ENCODE measurements around the gene ERC1.

Gene ERC1

DNA sequence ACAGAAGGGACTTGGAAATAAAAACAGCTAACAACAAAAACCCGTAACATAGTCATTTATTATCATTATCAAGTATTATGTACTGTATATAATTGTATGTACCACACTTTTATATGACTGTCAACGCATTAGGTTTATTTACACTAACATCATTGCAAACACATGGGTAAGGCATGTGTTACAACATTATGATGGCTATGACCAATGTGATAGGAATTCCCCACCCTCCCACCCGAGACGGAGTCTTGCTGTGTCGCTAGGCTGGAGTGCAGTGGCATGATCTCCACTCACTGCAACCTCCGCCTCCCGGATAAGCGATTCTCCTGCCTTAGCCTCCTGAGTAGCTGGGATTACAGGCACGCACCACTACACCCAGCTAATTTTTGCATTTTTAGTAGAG, 82.6 kb downstream of the ERC1 start:
- TF ChIP-seq, protein P1, sequence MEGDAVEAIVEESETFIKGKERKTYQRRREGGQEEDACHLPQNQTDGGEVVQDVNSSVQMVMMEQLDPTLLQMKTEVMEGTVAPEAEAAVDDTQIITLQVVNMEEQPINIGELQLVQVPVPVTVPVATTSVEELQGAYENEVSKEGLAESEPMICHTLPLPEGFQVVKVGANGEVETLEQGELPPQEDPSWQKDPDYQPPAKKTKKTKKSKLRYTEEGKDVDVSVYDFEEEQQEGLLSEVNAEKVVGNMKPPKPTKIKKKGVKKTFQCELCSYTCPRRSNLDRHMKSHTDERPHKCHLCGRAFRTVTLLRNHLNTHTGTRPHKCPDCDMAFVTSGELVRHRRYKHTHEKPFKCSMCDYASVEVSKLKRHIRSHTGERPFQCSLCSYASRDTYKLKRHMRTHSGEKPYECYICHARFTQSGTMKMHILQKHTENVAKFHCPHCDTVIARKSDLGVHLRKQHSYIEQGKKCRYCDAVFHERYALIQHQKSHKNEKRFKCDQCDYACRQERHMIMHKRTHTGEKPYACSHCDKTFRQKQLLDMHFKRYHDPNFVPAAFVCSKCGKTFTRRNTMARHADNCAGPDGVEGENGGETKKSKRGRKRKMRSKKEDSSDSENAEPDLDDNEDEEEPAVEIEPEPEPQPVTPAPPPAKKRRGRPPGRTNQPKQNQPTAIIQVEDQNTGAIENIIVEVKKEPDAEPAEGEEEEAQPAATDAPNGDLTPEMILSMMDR (conservative IDR thresholded peaks at IDR 0.05; ENCODE audit: low read depth), result no peak
- CTCF ChIA-PET, result no interaction called here
- DNase-seq (ENCODE audit: low spot score), result no peak
- H3K27ac ChIP-seq, result no peak overlapping the region
- POLR2A ChIA-PET (ENCODE audit: low non-redundant PET), result no interaction called here

DNA sequence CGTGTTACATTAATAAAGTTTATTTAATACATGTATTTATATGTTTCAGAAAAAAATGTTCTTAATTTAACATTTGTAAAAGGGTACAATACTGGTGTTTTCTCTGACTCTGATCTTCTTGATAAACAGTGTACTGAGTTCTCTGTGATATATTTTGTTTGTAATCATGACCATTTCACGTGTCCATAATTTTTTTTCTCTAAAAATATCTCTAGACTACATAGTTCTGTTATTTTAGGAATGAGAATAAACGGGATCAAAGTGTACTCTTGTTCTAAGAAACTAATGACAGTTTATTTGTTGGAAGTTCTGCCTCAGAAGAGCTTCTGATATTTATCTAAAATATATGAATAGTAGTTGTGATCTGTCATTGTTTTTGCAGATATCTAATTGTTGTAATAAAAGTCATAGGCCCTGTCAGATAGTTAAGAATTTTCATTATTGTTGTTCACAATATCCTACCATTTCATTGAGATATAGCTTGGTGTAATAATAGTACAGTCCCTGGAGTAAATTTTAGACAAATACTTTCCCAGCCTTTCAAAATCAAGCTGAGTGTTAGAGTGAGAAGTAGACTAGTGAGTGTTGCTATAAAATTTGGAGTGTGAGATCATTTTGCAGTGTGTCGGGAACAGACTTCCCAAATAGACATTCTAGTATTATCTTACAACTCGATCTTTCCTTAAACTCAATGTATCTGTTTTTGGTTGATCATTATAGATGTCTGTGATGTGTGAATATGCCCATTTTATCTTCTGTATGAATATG, 86.2 kb downstream of the ERC1 start:
- CTCF ChIA-PET, result no interaction called here
- TF ChIP-seq, protein P1 (conservative IDR thresholded peaks at IDR 0.05; ENCODE audit: low read depth), result no peak
- POLR2A ChIA-PET (ENCODE audit: low non-redundant PET), result no interaction called here
- DNase-seq (ENCODE audit: low spot score), result no peak
- H3K27ac ChIP-seq, result no peak overlapping the region

DNA sequence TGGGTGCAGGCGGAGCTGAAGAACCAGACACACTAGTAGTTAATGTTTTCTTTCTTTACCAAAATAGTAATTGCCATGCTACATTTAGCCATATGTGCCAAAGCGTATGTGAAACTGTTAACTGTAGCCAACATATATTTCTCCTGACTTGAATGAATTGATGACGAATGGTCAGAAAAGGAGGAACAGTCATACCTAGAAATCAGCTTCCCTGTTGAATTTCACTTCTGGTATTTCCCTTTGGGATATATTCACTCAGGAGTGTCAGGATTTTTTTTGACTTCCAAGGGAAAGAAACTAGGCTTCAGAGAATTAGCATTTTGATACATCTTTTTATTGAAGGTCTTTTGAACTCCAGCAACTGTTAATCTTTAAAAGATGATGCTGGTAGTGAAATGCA, 87.0 kb downstream of the ERC1 start:
- no peak for DNase-seq (ENCODE audit: low spot score)
- TF ChIP-seq, protein P1 (conservative IDR thresholded peaks at IDR 0.05; ENCODE audit: low read depth), result no peak
- no peak overlapping the region for H3K27ac ChIP-seq
- ChIA-PET POLR2A (ENCODE audit: low non-redundant PET) (no interaction called here), CTCF (interaction anchor here (0.6 kb wide), 2 partner anchors 21 to 500 kb away, joined by 6 read pairs; no protein-coding TSS in a partner anchor)

DNA sequence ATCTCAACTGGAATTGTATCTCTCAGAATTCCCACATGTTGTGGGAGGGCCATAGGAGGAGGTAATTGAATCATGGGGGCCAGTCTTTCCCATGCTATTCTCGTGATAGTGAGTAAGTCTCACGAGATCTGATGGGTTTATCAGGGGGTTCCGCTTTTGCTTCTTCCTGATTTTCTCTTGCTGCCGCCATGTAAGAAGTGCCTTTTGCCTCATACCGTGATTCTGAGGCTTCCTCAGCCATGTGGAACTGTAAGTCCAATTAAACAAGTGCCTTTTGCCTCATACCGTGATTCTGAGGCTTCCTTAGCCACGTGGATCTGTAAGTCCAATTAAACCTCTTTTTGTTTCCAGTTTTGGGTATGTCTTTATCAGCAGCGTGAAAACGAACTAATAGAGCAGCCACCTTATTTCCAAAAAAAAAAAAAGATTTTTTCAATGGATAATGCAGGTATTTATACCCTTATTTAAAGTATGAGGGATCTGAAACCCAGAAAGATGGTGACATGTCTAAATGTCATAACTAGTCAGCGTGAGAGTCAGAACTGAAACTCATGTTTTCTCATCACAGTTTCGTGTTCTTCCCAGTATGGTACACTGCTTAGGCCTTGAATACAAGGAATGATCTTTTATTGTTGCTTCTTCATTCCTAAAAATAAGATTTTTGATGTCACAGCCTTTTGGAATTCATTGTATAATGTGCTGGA, 89.6 kb downstream of the ERC1 start:
- TF ChIP-seq, protein P1 (conservative IDR thresholded peaks at IDR 0.05; ENCODE audit: low read depth), result no peak
- no peak overlapping the region for H3K27ac ChIP-seq
- no peak for DNase-seq (ENCODE audit: low spot score)
- ChIA-PET POLR2A (ENCODE audit: low non-redundant PET) (no interaction called here), CTCF (no interaction called here)

DNA sequence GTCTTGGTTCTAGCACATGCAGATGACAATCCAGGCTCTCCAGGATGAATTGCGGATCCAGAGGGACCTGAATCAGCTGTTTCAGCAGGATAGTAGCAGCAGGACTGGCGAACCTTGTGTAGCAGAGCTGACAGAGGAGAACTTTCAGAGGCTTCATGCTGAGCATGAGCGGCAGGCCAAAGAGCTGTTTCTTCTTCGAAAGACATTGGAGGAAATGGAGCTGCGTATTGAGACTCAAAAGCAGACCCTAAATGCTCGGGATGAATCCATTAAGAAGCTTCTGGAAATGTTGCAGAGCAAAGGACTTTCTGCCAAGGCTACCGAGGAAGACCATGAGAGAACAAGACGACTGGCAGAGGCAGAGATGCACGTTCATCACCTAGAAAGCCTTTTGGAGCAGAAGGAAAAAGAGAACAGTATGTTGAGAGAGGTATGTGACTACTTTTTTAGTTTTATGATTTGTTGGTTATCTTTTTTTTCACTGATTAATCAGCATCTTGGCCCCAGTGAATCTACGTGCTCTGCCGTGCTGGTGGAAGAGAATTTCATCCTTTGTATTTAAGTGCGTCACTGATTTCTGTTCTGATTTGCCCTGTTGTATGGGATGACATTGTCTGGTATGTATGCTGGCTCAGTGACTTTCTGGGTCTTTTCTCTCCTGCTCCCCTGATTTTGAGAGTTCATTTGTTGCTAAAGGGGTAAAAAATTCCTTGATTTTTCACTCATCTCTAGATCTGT, 92.3 kb downstream of the ERC1 start:
- no peak for DNase-seq (ENCODE audit: low spot score)
- TF ChIP-seq, protein P1 (conservative IDR thresholded peaks at IDR 0.05; ENCODE audit: low read depth), result no peak
- ChIA-PET CTCF (interaction anchor here (0.6 kb wide), 1 partner anchor 573 kb away, joined by 3 read pairs; no protein-coding TSS in a partner anchor), POLR2A (ENCODE audit: low non-redundant PET) (no interaction called here)
- no peak overlapping the region for H3K27ac ChIP-seq

DNA sequence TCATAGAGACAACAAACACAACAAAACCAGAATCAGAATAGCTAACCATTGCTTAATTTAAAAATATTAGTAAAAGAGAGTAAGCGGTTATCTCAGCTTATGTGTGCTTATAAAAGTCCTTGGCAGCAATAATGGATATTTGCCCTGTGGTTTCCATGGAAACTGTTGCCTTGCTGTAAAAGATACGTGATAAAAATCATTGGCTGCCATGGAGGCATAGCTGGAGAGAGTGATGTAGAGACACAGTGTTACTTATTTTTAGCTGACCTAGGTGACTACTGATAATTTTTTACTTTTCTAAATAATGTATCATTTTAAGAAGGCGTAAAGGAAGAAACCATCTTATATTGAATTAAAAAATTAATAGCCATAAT, 92.9 kb downstream of the ERC1 start:
- H3K27ac ChIP-seq, result no peak overlapping the region
- TF ChIP-seq, protein P1 (conservative IDR thresholded peaks at IDR 0.05; ENCODE audit: low read depth), result no peak
- CTCF ChIA-PET, result interaction anchor here (0.6 kb wide), 1 partner anchor 574 kb away, joined by 3 read pairs; no protein-coding TSS in a partner anchor
- DNase-seq (ENCODE audit: low spot score), result no peak
- POLR2A ChIA-PET (ENCODE audit: low non-redundant PET), result no interaction called here

All from RWPE1 (cell line).